Measurements from ENCODE around the gene GSTA5.
"Not testable (repeated sequence)": the region's sequence is repeated elsewhere in the genome, so short reads cannot be mapped to it uniquely, and the experiment has no call there.

GSTA5 gene

DNA sequence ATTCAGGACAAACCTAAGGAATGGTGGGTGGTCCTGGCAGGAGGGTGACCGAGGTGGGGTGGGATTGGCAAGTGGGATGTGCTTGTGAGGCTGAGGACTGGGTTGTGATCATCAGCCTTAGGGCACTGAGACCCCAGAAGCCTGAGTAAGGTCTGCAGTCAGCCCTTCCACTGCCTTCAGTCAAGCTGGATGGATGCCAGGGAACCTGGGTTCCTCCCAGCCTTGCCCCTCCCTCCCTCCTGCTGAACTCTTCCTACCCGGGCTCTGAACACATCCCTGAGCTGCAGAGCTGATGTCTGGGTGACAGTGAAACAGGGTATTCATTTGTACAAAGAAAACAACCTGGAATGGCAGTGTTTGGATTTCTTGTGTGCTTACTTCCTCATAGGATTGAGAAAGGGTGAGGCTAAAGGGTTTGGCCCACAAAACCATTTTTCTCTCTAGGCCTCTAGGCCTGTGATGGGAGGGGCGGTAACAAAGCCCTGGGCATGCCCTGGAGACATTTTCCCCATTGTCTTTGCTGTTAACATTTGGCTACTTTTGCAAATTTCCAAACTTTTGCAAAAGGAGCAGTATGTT, 57.8 kb downstream of the GSTA5 start:
- H3K36me3 ChIP-seq (ENCODE audit: insufficient read depth, low read length); H3K9me3 ChIP-seq (ENCODE audit: low read length); H3K27me3 ChIP-seq (ENCODE audit: control insufficient read depth in 1 of 2, insufficient read depth in 2 of 2, low read length in 2 of 2); H3K4me1 ChIP-seq (ENCODE audit: insufficient read depth, low read length); H3K4me3 ChIP-seq (ENCODE audit: low read depth in 1 of 2, low read length in 2 of 2); H3K9ac ChIP-seq (ENCODE audit: low read length); H3K27ac ChIP-seq (ENCODE audit: low read depth, low read length): not testable (repeated sequence)

DNA sequence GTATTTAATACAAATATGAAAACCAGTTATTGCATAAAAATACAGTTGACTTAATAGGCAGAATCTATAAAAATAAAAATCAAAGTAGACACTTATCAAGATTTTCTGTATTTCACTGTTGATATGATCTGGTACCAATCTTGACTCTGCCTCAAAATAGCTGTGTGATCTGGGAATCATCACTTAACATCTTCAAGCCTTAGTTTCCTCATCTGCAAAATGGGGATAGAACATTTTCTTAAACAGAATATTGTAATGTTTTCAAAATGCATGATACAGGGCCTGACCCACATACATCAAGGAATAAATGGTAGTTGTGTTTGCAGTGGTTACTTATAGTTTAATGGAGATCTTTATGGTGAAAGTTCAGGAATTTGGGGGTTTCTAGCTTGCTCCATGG, 58.4 kb downstream of the GSTA5 start:
- H3K4me3 ChIP-seq (ENCODE audit: low read depth in 1 of 2, low read length in 2 of 2); H3K9me3 ChIP-seq (ENCODE audit: low read length); H3K4me1 ChIP-seq (ENCODE audit: insufficient read depth, low read length); H3K9ac ChIP-seq (ENCODE audit: low read length); H3K27me3 ChIP-seq (ENCODE audit: control insufficient read depth in 1 of 2, insufficient read depth in 2 of 2, low read length in 2 of 2); H3K36me3 ChIP-seq (ENCODE audit: insufficient read depth, low read length); H3K27ac ChIP-seq (ENCODE audit: low read depth, low read length): not testable (repeated sequence)

Data from muscle layer of colon (tissue), 2 donors.